Measurements from ENCODE around the gene SPNS3. TPM values are rescaled to one million over a fixed set of nuclear protein-coding genes. Genes with fewer than 3 reads are reported as not detected.
A peak's percentile ranks its signal among the peaks of the same experiment; 100 is the strongest.

The SPNS3 gene
- total RNA-seq (2014; rRNA removed; shearing (Covaris generic)) (43.8 and 51.2 TPM in 2 replicates), total RNA-seq (2022) (52.3 and 54.6 TPM in 2 replicates), Bru-seq, nascent RNA (percentile 65 among the genes with signal in this experiment), BruChase-seq, experiment 1, labeled RNA remaining after a 6-hour chase (percentile 81 among the genes with signal in this experiment), BruChase-seq, experiment 2, labeled RNA remaining after a 2-hour chase (percentile 73 among the genes with signal in this experiment)
- long read RNA-seq, transcript SPNS3-201 (12 exons, 2,133 nt), result major isoform, 69 of 124 reads
- long read RNA-seq, partial matches to known transcripts, result 21 of 124 reads
- long read RNA-seq, other reads (novel, unspliced or antisense), result 34 of 124 reads

GRCh38 chr17:4433515-4434031 is at the start of gene SPNS3:
Gene SPNS3, plus strand, starts transcription at chr17:4433940. Its CDS starts 28 bp downstream, at chr17:4433968.
- Histone ChIP-seq H4K20me1 (ENCODE audit: insufficient read depth, low read length) (no peaks in the 10 kb centered on the region), H3K9me3 (ENCODE audit: low read length) (no peaks in the 10 kb centered on the region), H3K4me3 (ENCODE audit: low read depth, low read length, poor library complexity, severe bottlenecking) (peak within 1 kb of the TSS; percentile 53), H3K4me2 (ENCODE audit: low read length) (peak within 1 kb of the TSS; percentile 64), H3K9me2 (ENCODE audit: insufficient read depth, low read length) (no peaks in the 10 kb centered on the region), H2AFZ (ENCODE audit: low read length) (peak within 1 kb of the TSS; percentile 70), H3K36me3 (ENCODE audit: insufficient read depth, low read length) (no peaks in the 10 kb centered on the region), H3K79me2 (ENCODE audit: insufficient read depth, low read depth, low read length) (peaks cover 4% of the 10 kb centered on the region; the same call in 1 of the 2 replicates), H3K27ac (ENCODE audit: low read depth, low read length, poor library complexity, severe bottlenecking) (peak within 1 kb of the TSS; percentile 74), H3K4me1 (ENCODE audit: insufficient read depth, low read length, poor library complexity, severe bottlenecking) (peaks cover 68% of the 10 kb centered on the region)
- BruUV-seq (replicated peaks), result TSS peak; percentile 79
- intact Hi-C loops (cut with micrococcal nuclease; ENCODE audit: unreplicated experiment), result no loop called here
- DNase-seq (ENCODE audit: low spot score), result peak; percentile 93
- no peak for TF ChIP-seq EZH2phosphoT487 (IDR thresholded peaks at IDR 0.05; ENCODE audit: borderline replicate concordance, low read depth, low read length)
- no peak for TF ChIP-seq CTCF (conservative IDR thresholded peaks at IDR 0.05; ENCODE audit: low read length)
- ChIA-PET POLR2A (interaction anchor here (0.7 to 0.9 kb wide), 2 partner anchors 88 to 119 kb away, joined by 3 read pairs; no protein-coding TSS in a partner anchor), CTCF (ENCODE audit: unreplicated experiment) (interaction anchor here (1.3 kb wide), 1 partner anchor 13 kb away, joined by 5 read pairs; no protein-coding TSS in a partner anchor)

GRCh38 chr17:4386406-4386805 is 47.3 kb upstream of the SPNS3 start:
- TF ChIP-seq CTCF (conservative IDR thresholded peaks at IDR 0.05; ENCODE audit: low read length) (no peak), EZH2phosphoT487 (IDR thresholded peaks at IDR 0.05; ENCODE audit: borderline replicate concordance, low read depth, low read length) (no peak)
- Histone ChIP-seq H3K27ac (ENCODE audit: low read depth, low read length, poor library complexity, severe bottlenecking) (peak overlapping the region; percentile 22), H2AFZ (ENCODE audit: low read length) (peak overlapping the region; percentile 24; the same call in 1 of the 2 replicates), H3K9me3 (ENCODE audit: low read length) (no peaks in the 10 kb centered on the region), H3K4me1 (ENCODE audit: insufficient read depth, low read length, poor library complexity, severe bottlenecking) (peaks cover 47% of the 10 kb centered on the region), H3K79me2 (ENCODE audit: insufficient read depth, low read depth, low read length) (no peaks in the 10 kb centered on the region), H3K36me3 (ENCODE audit: insufficient read depth, low read length) (no peaks in the 10 kb centered on the region), H4K20me1 (ENCODE audit: insufficient read depth, low read length) (no peaks in the 10 kb centered on the region), H3K4me2 (ENCODE audit: low read length) (peak overlapping the region; percentile 19; the same call in 1 of the 2 replicates), H3K4me3 (ENCODE audit: low read depth, low read length, poor library complexity, severe bottlenecking) (no peak overlapping the region), H3K9me2 (ENCODE audit: insufficient read depth, low read length) (no peaks in the 10 kb centered on the region)
- no TSS peak for BruUV-seq (replicated peaks)
- CTCF ChIA-PET (ENCODE audit: unreplicated experiment), result no interaction called here
- intact Hi-C loops (cut with micrococcal nuclease; ENCODE audit: unreplicated experiment), result no loop called here
- POLR2A ChIA-PET, result interaction anchor here (0.7 to 1.9 kb wide), 4 partner anchors 8 to 343 kb away, joined by 5 to 10 read pairs (median 6); no protein-coding TSS in a partner anchor
- no peak for DNase-seq (ENCODE audit: low spot score)

All from OCI-LY7 (cell line).